Tibial nerve (tissue), 3 donors: ENCODE results near the gene NEGR1.

Experiments
- CTCF ChIP-seq, 5 experiments: fragments of 200-600 bp in 3 of 5; fragments of 450-650 bp in 2 of 5; sonication (generic) in 3 of 5; IDR thresholded peaks; one replicate each; pipeline ENCODE4 v1.5.1; 2016 to 2019; ENCODE audit warnings: antibody characterized with exemption in 5 of 5, mild to moderate bottlenecking in 3 of 5, moderate library complexity in 2 of 5
- POLR2A ChIP-seq, 2 donors: fragments of 450-650 bp; IDR thresholded peaks; one replicate each; pipeline ENCODE4 v1.6.1; 2017; ENCODE audit warnings: antibody characterized with exemption in 2 of 2, mild to moderate bottlenecking in 2 of 2, moderate library complexity in 2 of 2

GRCh38 chr1:71464016-71464415 lies 818.3 kb downstream of the NEGR1 start:
- TF ChIP-seq CTCF (IDR thresholded peaks at IDR 0.05): no peak
- no peak for TF ChIP-seq POLR2A (IDR thresholded peaks at IDR 0.05)
